GM12878 (cell line): ENCODE measurements around the gene TAB2. TPM values are rescaled to one million over a fixed set of nuclear protein-coding genes. Genes with fewer than 3 reads are reported as not detected.

Experiments used
- ATAC-seq: fragments of 200-7000 bp; cut with Tn5 transposase; 3 replicates; pipeline ENCODE4 v1.9.1; 2020; ENCODE audit warnings: mild to moderate bottlenecking, moderate library complexity
- BruUV-seq: library from RNA; stranded (reverse); fragments of 400-500 nt; replicated peaks from 2 replicates; lab custom pipeline; 2021; lab: Mats Ljungman, UMichigan
- CTCF ChIA-PET: fragments of 300-600 bp; sonication (Branson Sonifier 250); formaldehyde crosslinking; extraction: SDS; loops from one replicate; lab custom pipeline; 2021; ENCODE audit warnings: inconsistent platforms; lab: Yijun Ruan, JAX
- POLR2A ChIA-PET: fragments of 350-600 bp; formaldehyde crosslinking; extraction: SDS; loops from one replicate; lab custom pipeline; 2021; ENCODE audit warnings: inconsistent platforms; lab: Charles Lee
- RAD21 ChIA-PET: fragments of 300-600 bp; sonication (Branson Sonifier 250); formaldehyde crosslinking; loops from one replicate; lab custom pipeline; 2023; ENCODE audit warnings: antibody characterized with exemption; ENCODE audit not compliant: unreplicated experiment; lab: Charles Lee
- SMC1A ChIA-PET: fragments of 300-600 bp; sonication (Branson Sonifier 250); formaldehyde crosslinking; loops from one replicate; lab custom pipeline; 2023; ENCODE audit not compliant: unreplicated experiment, uncharacterized antibody; lab: Charles Lee
- DNase-seq: peaks from one replicate; pipeline ENCODE4 v3.0.0-alpha.2; 2011; ENCODE audit warnings: low read depth, low spot score
- FAIRE-seq: peaks from 3 replicates; lab custom pipeline; 2011; peaks lifted over from hg19 to GRCh38; lab: Jason Lieb, UNC
- H2AFZ ChIP-seq: 2 replicates; pipeline ENCODE4 v1.6.0; 2011; ENCODE audit warnings: low read depth, low read length, control low read depth; ENCODE audit not compliant: control insufficient read depth
- H3K27ac ChIP-seq: 2 replicates; pipeline ENCODE4 v1.5.1; 2011; ENCODE audit warnings: control low read depth; ENCODE audit not compliant: control insufficient read depth, insufficient read depth
- H3K27me3 ChIP-seq, 2 experiments: replicated peaks in 1 of 2; 2 replicates each; pipeline versions ENCODE4 v1.6.0 to v1.6.1; 2011; ENCODE audit warnings: low read length in 1 of 2; ENCODE audit not compliant: control insufficient read depth in 2 of 2, insufficient read depth in 2 of 2
- H3K36me3 ChIP-seq, 2 experiments: 2 replicates each; pipeline ENCODE4 v1.5.1; 2011; ENCODE audit warnings: low read length in 1 of 2; ENCODE audit not compliant: control insufficient read depth in 2 of 2, insufficient read depth in 2 of 2
- H3K4me1 ChIP-seq: 2 replicates; pipeline ENCODE4 v1.6.1; 2011; ENCODE audit warnings: mild to moderate bottlenecking, low read length, moderate library complexity, mixed read lengths; ENCODE audit not compliant: control insufficient read depth, insufficient read depth
- H3K4me2 ChIP-seq: 2 replicates; pipeline ENCODE4 v1.6.0; 2011; ENCODE audit warnings: control low read depth; ENCODE audit not compliant: control insufficient read depth, insufficient read depth
- H3K4me3 ChIP-seq: fragments of 200-600 bp; sonication (generic); 2 replicates; pipeline ENCODE4 v1.5.1; 2016
- H3K79me2 ChIP-seq: 2 replicates; pipeline ENCODE4 v1.6.0; 2011; ENCODE audit warnings: low read length; ENCODE audit not compliant: control insufficient read depth, insufficient read depth
- H3K9ac ChIP-seq: 2 replicates; pipeline ENCODE4 v1.8.0; 2011; ENCODE audit warnings: low read length, control low read depth, mixed read lengths; ENCODE audit not compliant: control insufficient read depth, insufficient read depth
- H3K9me3 ChIP-seq: replicated peaks from 3 replicates; pipeline ENCODE4 v1.5.1; 2011; ENCODE audit warnings: mild to moderate bottlenecking, low read length; ENCODE audit not compliant: control insufficient read depth, insufficient read depth
- H4K20me1 ChIP-seq: 2 replicates; pipeline ENCODE4 v1.6.0; 2011; ENCODE audit not compliant: control insufficient read depth, insufficient read depth
- BACH1 ChIP-seq: fragments of 450-650 bp; IDR thresholded peaks from 2 replicates; pipeline ENCODE4 v1.6.1; 2017; ENCODE audit warnings: mild to moderate bottlenecking, borderline replicate concordance
- BCLAF1 ChIP-seq: fragments of 450-650 bp; IDR thresholded peaks from 2 replicates; pipeline ENCODE4 v1.6.1; 2017; ENCODE audit warnings: antibody characterized with exemption, mild to moderate bottlenecking, moderate library complexity
- FOS ChIP-seq: IDR thresholded peaks from 3 replicates; pipeline ENCODE4 v1.6.1; 2011; ENCODE audit warnings: borderline replicate concordance; ENCODE audit not compliant: insufficient read length; ENCODE audit errors: extremely low read depth
- PBX3 ChIP-seq: IDR thresholded peaks from 2 replicates; pipeline ENCODE4 v1.6.1; 2011; ENCODE audit warnings: mild to moderate bottlenecking, low read depth, low read length, moderate library complexity; ENCODE audit not compliant: insufficient replicate concordance
- RELA ChIP-seq: fragments of 450-650 bp; IDR thresholded peaks from 2 replicates; pipeline ENCODE4 v1.8.0; 2014; ENCODE audit warnings: borderline replicate concordance; ENCODE audit not compliant: partially characterized antibody
- SMARCA5 ChIP-seq: fragments of 450-650 bp; IDR thresholded peaks from 2 replicates; pipeline ENCODE4 v1.6.1; 2017; ENCODE audit warnings: mild to moderate bottlenecking
- WGBS: methylation state at CpG from one replicate; pipeline ENCODE4 v1.1.6; 2016; ENCODE audit warnings: low lambda C conversion rate; ENCODE audit not compliant: insufficient replicate concordance, insufficient coverage; ENCODE audit errors: missing lambda C conversion rate; 5-methylcytosine and 5-hydroxymethylcytosine counted together
- in situ Hi-C: fragments of 300-500 bp; cut with MboI; formaldehyde crosslinking; loops from 9 replicates; pipeline ENCODE4 v1.14.3; 2018; ENCODE audit warnings: mixed read lengths
- intact Hi-C: fragments of 100-400 bp; cut with micrococcal nuclease; formaldehyde crosslinking; loops from one replicate; pipeline ENCODE4 v1.14.2; 2022; ENCODE audit not compliant: unreplicated experiment
- polyA plus RNA-seq, 11 experiments: library from polyadenylated mRNA; depleted of rRNA in 4 of 11; unstranded in 6 of 11; stranded (reverse) in 5 of 11; fragments of >200 nt; fragmentation: Nextera tagmentation in 4 of 11; fragmentation: Illumina TruSeq in 1 of 11; extraction: Ambion mirVana in 4 of 11; extraction: Trizol in 1 of 11; gene quantifications; 1 replicate in 1 of 11; 2 replicates in 10 of 11; pipeline versions ENCODE4 v1.2.1 to v1.2.3, GENCODE V29; 2011 to 2016; ENCODE audit warnings: inconsistent platforms in 2 of 11, missing spikeins in 2 of 11, low read depth in 1 of 11
- total RNA-seq, 4 experiments: library from RNA; depleted of rRNA in 3 of 4; stranded (reverse); fragments of >200 nt in 3 of 4; fragmentation: Illumina TruSeq in 1 of 4; extraction: Trizol in 1 of 4; gene quantifications; 2 replicates each; pipeline versions ENCODE4 v1.2.1 to v1.2.3, GENCODE V29; 2013 to 2021

TAB2 gene
- total and polyA plus RNA-seq, 10 of the 15 experiments (the other 5 are each of a cell fraction or from before 2014, with no cell fraction given) = 8.9 to 66.3 (median 23.0) TPM

DNA sequence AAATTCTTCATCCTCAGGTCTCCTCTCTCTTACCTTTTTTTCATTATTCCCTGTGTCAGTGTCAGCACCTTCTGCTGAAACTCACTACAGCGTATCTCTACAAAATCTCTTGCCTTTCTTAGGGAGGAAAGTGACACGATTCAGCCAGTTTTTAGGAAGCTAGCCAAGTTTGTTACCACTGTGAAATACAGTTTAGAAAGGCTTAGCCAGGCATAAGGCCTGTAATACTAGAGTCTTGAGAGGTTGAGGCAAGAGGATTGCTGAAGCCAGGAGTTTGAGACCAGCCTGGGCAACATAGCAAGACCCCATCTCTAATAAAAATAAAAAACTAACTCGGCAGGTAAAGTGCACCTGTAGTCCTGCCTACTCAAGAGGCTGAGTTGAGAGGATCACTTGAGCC is 16.7 kb downstream of the TAB2 start:
- DNase-seq = no peak
- SMC1A ChIA-PET = interaction anchor here (0.9 to 15.8 kb wide), 9 partner anchors 11 to 288 kb away, joined by 3 to 199 read pairs (median 3); no protein-coding TSS in a partner anchor
- intact Hi-C loops = no loop called here
- ATAC-seq = no peak
- RAD21 ChIA-PET = interaction anchor here (0.8 to 6.5 kb wide), 5 partner anchors 12 to 164 kb away, joined by 3 to 74 read pairs (median 4); no protein-coding TSS in a partner anchor
- in situ Hi-C loops = loop anchor here (5.0 kb wide), 1 partner anchor 302 kb away; no protein-coding TSS in a partner anchor
- H3K27me3 ChIP-seq = no peaks in the 10 kb centered on the region
- no peak overlapping the region for H3K27ac ChIP-seq
- H3K36me3 ChIP-seq = no peaks in the 10 kb centered on the region
- 49% methylated on average over 3 of the region's 3 CpGs for WGBS
- peaks cover 46% of the 10 kb centered on the region for H3K4me1 ChIP-seq
- peaks cover 98% of the 10 kb centered on the region for H3K79me2 ChIP-seq
- no peak for TF ChIP-seq PBX3
- TF ChIP-seq SMARCA5 = 0 out of 2 replicates have a peak, but pooled peaks have one; percentile 19
- no peak overlapping the region for H3K4me3 ChIP-seq
- H3K4me2 ChIP-seq = peak overlapping the region; percentile 60
- POLR2A ChIA-PET = interaction anchor here (0.5 to 1.9 kb wide), 3 partner anchors 9 to 102 kb away, joined by 3 to 7 read pairs (median 4); no protein-coding TSS in a partner anchor
- CTCF ChIA-PET = interaction anchor here (1.3 to 7.7 kb wide), 4 partner anchors 10 to 98 kb away, joined by 3 to 56 read pairs (median 11); no protein-coding TSS in a partner anchor
- no peak overlapping the region for H3K9ac ChIP-seq
- no peak overlapping the region for H2AFZ ChIP-seq
- BruUV-seq = no TSS peak
- H3K9me3 ChIP-seq = no peaks in the 10 kb centered on the region; the same call in 2 of the 3 replicates
- H4K20me1 ChIP-seq = peaks cover 6% of the 10 kb centered on the region
- no peak for FAIRE-seq

DNA sequence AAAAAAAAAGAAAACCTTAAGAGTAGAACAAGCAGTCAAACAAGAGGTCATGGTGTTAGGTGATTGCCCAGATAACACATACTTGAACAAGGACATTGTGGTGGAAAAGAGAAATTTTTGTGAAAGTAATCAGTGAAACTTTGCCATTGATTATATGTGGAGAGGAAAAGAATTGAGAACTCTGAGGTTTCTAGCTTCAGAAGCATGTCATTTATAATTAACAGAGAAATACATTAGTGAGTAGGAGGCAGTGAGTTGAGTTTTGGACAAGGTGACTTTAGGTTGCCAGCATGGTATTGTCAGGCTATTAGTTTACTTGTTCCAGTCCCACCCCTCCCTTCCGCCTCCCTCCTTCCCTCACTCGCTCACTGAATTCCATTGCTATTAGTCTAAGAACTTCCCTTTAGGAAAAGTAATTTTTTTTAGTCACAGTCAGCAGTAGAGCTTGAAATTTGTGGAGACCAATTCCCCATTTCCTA is 17.2 kb downstream of the TAB2 start:
- 100% methylated on average over 2 of the region's 2 CpGs for WGBS
- intact Hi-C loops = no loop called here
- no TSS peak for BruUV-seq
- Histone ChIP-seq H3K9ac (no peak overlapping the region), H3K36me3 (no peaks in the 10 kb centered on the region), H3K27ac (peak overlapping the region; percentile 33), H3K4me3 (no peak overlapping the region), H4K20me1 (peaks cover 3% of the 10 kb centered on the region; the same call in 1 of the 2 replicates), H3K9me3 (no peaks in the 10 kb centered on the region; the same call in 2 of the 3 replicates), H2AFZ (no peak overlapping the region), H3K4me2 (peak overlapping the region; percentile 60), H3K4me1 (peaks cover 43% of the 10 kb centered on the region), H3K27me3 (no peaks in the 10 kb centered on the region), H3K79me2 (peaks cover 99% of the 10 kb centered on the region)
- FAIRE-seq (no peak), DNase-seq (no peak), ATAC-seq (peak; percentile 57)
- SMC1A ChIA-PET = interaction anchor here (0.7 to 15.8 kb wide), 8 partner anchors 10 to 289 kb away, joined by 3 to 199 read pairs (median 3); no protein-coding TSS in a partner anchor
- CTCF ChIA-PET = interaction anchor here (1.3 to 7.7 kb wide), 2 partner anchors 11 to 85 kb away, joined by 3 to 56 read pairs; no protein-coding TSS in a partner anchor
- POLR2A ChIA-PET = interaction anchor here (0.5 to 2.2 kb wide), 4 partner anchors 10 to 103 kb away, joined by 3 to 9 read pairs (median 6); no protein-coding TSS in a partner anchor
- in situ Hi-C loops = loop anchor here (5.0 kb wide), 1 partner anchor 302 kb away; no protein-coding TSS in a partner anchor
- RAD21 ChIA-PET = interaction anchor here (0.7 to 6.5 kb wide), 3 partner anchors 12 to 88 kb away, joined by 3 to 74 read pairs (median 3); no protein-coding TSS in a partner anchor
- TF ChIP-seq RELA (no peak), FOS (no peak), BCLAF1 (no peak), BACH1 (no peak)
